ENCODE data around the gene XIRP1.

DNA sequence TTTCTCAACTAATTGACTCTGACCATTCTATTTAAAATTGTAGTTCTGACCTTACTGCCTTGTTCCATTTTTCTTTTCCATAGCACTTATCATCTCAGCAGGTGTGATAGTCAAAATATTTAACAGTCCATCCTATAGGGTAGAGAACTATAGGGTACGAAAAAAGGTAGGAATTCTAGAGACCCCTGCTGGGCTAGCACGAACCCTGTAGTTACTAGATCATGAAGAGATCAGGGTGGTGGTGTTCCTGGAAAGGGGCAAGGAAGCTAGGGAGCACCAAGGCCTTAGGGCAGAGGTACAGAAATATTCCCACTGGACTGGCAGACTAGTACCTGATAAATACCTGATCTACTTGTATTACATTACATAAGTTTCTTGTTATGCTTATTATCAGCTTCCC, 31.9 kb upstream of the XIRP1 start:
- TF ChIP-seq, protein P1, sequence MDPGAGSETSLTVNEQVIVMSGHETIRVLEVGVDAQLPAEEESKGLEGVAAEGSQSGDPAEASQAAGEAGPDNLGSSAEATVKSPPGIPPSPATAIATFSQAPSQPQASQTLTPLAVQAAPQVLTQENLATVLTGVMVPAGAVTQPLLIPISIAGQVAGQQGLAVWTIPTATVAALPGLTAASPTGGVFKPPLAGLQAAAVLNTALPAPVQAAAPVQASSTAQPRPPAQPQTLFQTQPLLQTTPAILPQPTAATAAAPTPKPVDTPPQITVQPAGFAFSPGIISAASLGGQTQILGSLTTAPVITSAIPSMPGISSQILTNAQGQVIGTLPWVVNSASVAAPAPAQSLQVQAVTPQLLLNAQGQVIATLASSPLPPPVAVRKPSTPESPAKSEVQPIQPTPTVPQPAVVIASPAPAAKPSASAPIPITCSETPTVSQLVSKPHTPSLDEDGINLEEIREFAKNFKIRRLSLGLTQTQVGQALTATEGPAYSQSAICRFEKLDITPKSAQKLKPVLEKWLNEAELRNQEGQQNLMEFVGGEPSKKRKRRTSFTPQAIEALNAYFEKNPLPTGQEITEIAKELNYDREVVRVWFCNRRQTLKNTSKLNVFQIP (CRISPR knock-in tag; IDR thresholded peaks at IDR 0.05; ENCODE audit: borderline replicate concordance, low read depth): no peak
- TF ChIP-seq PPARA (CRISPR knock-in tag; IDR thresholded peaks at IDR 0.05; ENCODE audit: borderline replicate concordance): no peak
- TF ChIP-seq CSDC2 (CRISPR knock-in tag; IDR thresholded peaks at IDR 0.05): no peak
- TF ChIP-seq ZFP30 (CRISPR knock-in tag; IDR thresholded peaks at IDR 0.05): no peak
- no peak for TF ChIP-seq OSR1 (CRISPR knock-in tag; IDR thresholded peaks at IDR 0.05)
- no peak for TF ChIP-seq TOX (CRISPR knock-in tag; IDR thresholded peaks at IDR 0.05; ENCODE audit: borderline replicate concordance)
- no peak for TF ChIP-seq ZNF70 (CRISPR knock-in tag; IDR thresholded peaks at IDR 0.05)
- TF ChIP-seq ZNF8 (CRISPR knock-in tag; IDR thresholded peaks at IDR 0.05): no peak
- TF ChIP-seq RARB (CRISPR knock-in tag; IDR thresholded peaks at IDR 0.05): no peak
